Upper lobe of left lung (tissue), 6 donors: ENCODE results near the gene SV2C. TPM values are rescaled to one million over a fixed set of nuclear protein-coding genes. Genes with fewer than 3 reads are reported as not detected.

ENCODE experiments used
- ATAC-seq, 2 donors: fragments of 200-7000 bp; cut with Tn5 transposase; one replicate each; pipeline ENCODE4 v1.9.1; 2022; ENCODE audit warnings: mild to moderate bottlenecking in 2 of 2, moderate library complexity in 2 of 2; ENCODE audit not compliant: low FRiP score in 2 of 2
- DNase-seq, 2 donors: peaks; one replicate each; pipeline ENCODE4 v3.0.0-alpha.2; 2019 to 2020
- H3K27ac ChIP-seq, 4 donors: fragments of 200-600 bp; sonication (generic); one replicate each; pipeline ENCODE4 v1.5.1; 2016 to 2019
- H3K27me3 ChIP-seq, 4 donors: fragments of 200-600 bp; sonication (generic); one replicate each; pipeline ENCODE4 v1.5.1; 2017 to 2019
- H3K36me3 ChIP-seq, 4 donors: fragments of 200-600 bp; sonication (generic); one replicate each; pipeline ENCODE4 v1.5.1; 2016 to 2019
- H3K4me1 ChIP-seq, 4 donors: fragments of 200-600 bp; sonication (generic); one replicate each; pipeline ENCODE4 v1.5.1; 2018 to 2019
- H3K4me3 ChIP-seq, 4 donors: fragments of 200-600 bp; sonication (generic); one replicate each; pipeline ENCODE4 v1.5.1; 2017 to 2019; ENCODE audit warnings: mild to moderate bottlenecking in 2 of 4, moderate library complexity in 1 of 4
- H3K9me3 ChIP-seq, 4 donors: fragments of 200-600 bp; sonication (generic); one replicate each; pipeline ENCODE4 v1.5.1; 2018 to 2019
- CTCF ChIP-seq, 6 experiments: fragments of 450-650 bp in 4 of 6; fragments of 200-600 bp in 2 of 6; sonication (generic) in 2 of 6; IDR thresholded peaks; one replicate each; pipeline ENCODE4 v1.5.1; 2016 to 2019; ENCODE audit warnings: antibody characterized with exemption in 6 of 6
- EP300 ChIP-seq, 4 donors: sonication (generic); formaldehyde crosslinking; IDR thresholded peaks; one replicate each; pipeline ENCODE4 v1.5.1; 2017; ENCODE audit warnings: antibody characterized with exemption in 4 of 4, control low read depth in 2 of 4
- POLR2A ChIP-seq, 4 donors: fragments of 450-650 bp; IDR thresholded peaks; one replicate each; pipeline ENCODE4 v1.5.1; 2016 to 2017; ENCODE audit warnings: antibody characterized with exemption in 4 of 4, mild to moderate bottlenecking in 2 of 4
- POLR2AphosphoS5 ChIP-seq, 2 donors: sonication (generic); formaldehyde crosslinking; IDR thresholded peaks; one replicate each; pipeline ENCODE4 v1.5.1; 2017; ENCODE audit warnings: antibody characterized with exemption in 2 of 2
- WGBS, 2 donors: methylation state at CpG; one replicate each; pipeline ENCODE4 v1.1.5; 2017 to 2018; 5-methylcytosine and 5-hydroxymethylcytosine counted together
- total RNA-seq, 6 donors: library from RNA; depleted of rRNA in 4 of 6; stranded (reverse); fragments of >200 nt in 4 of 6; gene quantifications; one replicate each; pipeline versions ENCODE4 v1.1.0 to v1.2.1, GENCODE V29; 2016 to 2021
- donor health status: DM: no; HTN: no; CAD: no; lungs with moderate emphysema.
- donor health status: DM: no; HTN: yes; CAD: no; lungs with severe emphysema.

SV2C gene
- total RNA-seq, 6 donors from 2014 or later = 0.15 to 0.51 (median 0.21) TPM; not detected in 2

GRCh38 chr5:76378355-76378754, 295.2 kb downstream of the SV2C start:
- DNase-seq (no peak), ATAC-seq (no peak)
- no peaks in the 10 kb centered on the region for H3K27me3 ChIP-seq
- no peak overlapping the region for H3K27ac ChIP-seq
- WGBS, 2 donors = 95 to 96% methylated on average over 6 of the region's 6 CpGs
- no peak for TF ChIP-seq CTCF (IDR thresholded peaks at IDR 0.05)
- no peak for TF ChIP-seq POLR2AphosphoS5 (IDR thresholded peaks at IDR 0.05)
- no peak for TF ChIP-seq EP300 (IDR thresholded peaks at IDR 0.05)
- no peak for TF ChIP-seq POLR2A (IDR thresholded peaks at IDR 0.05)
- H3K36me3 ChIP-seq = no peaks in the 10 kb centered on the region
- H3K9me3 ChIP-seq = no peaks in the 10 kb centered on the region
- no peak overlapping the region for H3K4me3 ChIP-seq
- H3K4me1 ChIP-seq = no peaks in the 10 kb centered on the region

GRCh38 chr5:76379316-76379715, 296.1 kb downstream of the SV2C start:
- Histone ChIP-seq H3K27ac (no peak overlapping the region), H3K4me3 (no peak overlapping the region), H3K27me3 (no peaks in the 10 kb centered on the region), H3K4me1 (peaks cover 0 to 1% (median 0%) of the 10 kb centered on the region in 4 donors), H3K9me3 (no peaks in the 10 kb centered on the region), H3K36me3 (no peaks in the 10 kb centered on the region)
- 47 to 53% methylated on average over 5 of the region's 5 CpGs for WGBS, 2 donors
- no peak for ATAC-seq
- no peak for DNase-seq
- no peak for TF ChIP-seq POLR2AphosphoS5 (IDR thresholded peaks at IDR 0.05)
- no peak for TF ChIP-seq POLR2A (IDR thresholded peaks at IDR 0.05)

- Histone ChIP-seq H3K27ac (no peak overlapping the region), H3K4me3 (no peak overlapping the region), H3K9me3 (no peaks in the 10 kb centered on the region), H3K4me1 (peaks cover 0 to 5% (median 0%) of the 10 kb centered on the region in 4 donors), H3K27me3 (no peaks in the 10 kb centered on the region), H3K36me3 (no peaks in the 10 kb centered on the region)
- TF ChIP-seq CTCF (IDR thresholded peaks at IDR 0.05) = no peak
- TF ChIP-seq POLR2AphosphoS5 (IDR thresholded peaks at IDR 0.05) = no peak
- TF ChIP-seq EP300 (IDR thresholded peaks at IDR 0.05) = no peak
- no peak for TF ChIP-seq POLR2A (IDR thresholded peaks at IDR 0.05)
- no peak for ATAC-seq
- DNase-seq = no peak
- WGBS, 2 donors = 73 to 75% methylated on average over 1 of the region's 1 CpG
These were observed 296.7 kb downstream of the SV2C start for GRCh38 chr5:76379855-76380254.

- 88 to 90% methylated on average over 6 to 7 of the region's 7 CpGs for WGBS, 2 donors
- H3K36me3 ChIP-seq = no peaks in the 10 kb centered on the region
- H3K9me3 ChIP-seq = no peaks in the 10 kb centered on the region
- no peak overlapping the region for H3K4me3 ChIP-seq
- H3K27ac ChIP-seq = no peak overlapping the region
- ATAC-seq = no peak
- DNase-seq = no peak
- H3K27me3 ChIP-seq = no peaks in the 10 kb centered on the region
- peaks cover 0 to 8% (median 0%) of the 10 kb centered on the region in 4 donors for H3K4me1 ChIP-seq
- TF ChIP-seq EP300 (IDR thresholded peaks at IDR 0.05) = no peak
- no peak for TF ChIP-seq POLR2AphosphoS5 (IDR thresholded peaks at IDR 0.05)
- no peak for TF ChIP-seq CTCF (IDR thresholded peaks at IDR 0.05)
- no peak for TF ChIP-seq POLR2A (IDR thresholded peaks at IDR 0.05)
These were observed 297.3 kb downstream of the SV2C start for GRCh38 chr5:76380346-76381066.

- TF ChIP-seq POLR2AphosphoS5 (IDR thresholded peaks at IDR 0.05) = no peak
- TF ChIP-seq EP300 (IDR thresholded peaks at IDR 0.05) = no peak
- no peak for TF ChIP-seq CTCF (IDR thresholded peaks at IDR 0.05)
- no peak for TF ChIP-seq POLR2A (IDR thresholded peaks at IDR 0.05)
- 81 to 85% methylated on average over 4 of the region's 4 CpGs for WGBS, 2 donors
- Histone ChIP-seq H3K27me3 (no peaks in the 10 kb centered on the region), H3K4me3 (no peak overlapping the region), H3K4me1 (peaks cover 0 to 11% (median 6%) of the 10 kb centered on the region in 4 donors), H3K9me3 (no peaks in the 10 kb centered on the region), H3K36me3 (no peaks in the 10 kb centered on the region), H3K27ac (no peak overlapping the region)
- DNase-seq (no peak), ATAC-seq (no peak)
These were observed 300.1 kb downstream of the SV2C start for GRCh38 chr5:76383126-76383832.
